Progenitor cell of endocrine pancreas (in vitro differentiated cells): ENCODE results near the gene ZSCAN20. TPM values are rescaled to one million over a fixed set of nuclear protein-coding genes. Genes with fewer than 3 reads are reported as not detected.

Source experiments
- DNase-seq: peaks from one replicate; pipeline ENCODE4 v3.0.0; 2021; ENCODE audit warnings: low spot score; ENCODE audit not compliant: unreplicated experiment
- H3K27ac Mint-ChIP-seq: 2 replicates; pipeline ENCODE4 v1.8.0; 2021; ENCODE audit warnings: mild to moderate bottlenecking, moderate library complexity, mixed read lengths
- H3K27me3 Mint-ChIP-seq: 2 replicates; pipeline ENCODE4 v1.8.0; 2021; ENCODE audit warnings: mixed read lengths
- H3K36me3 Mint-ChIP-seq: 2 replicates; pipeline ENCODE4 v1.8.0; 2022; ENCODE audit warnings: mixed read lengths; ENCODE audit not compliant: insufficient read depth
- H3K4me1 Mint-ChIP-seq: 2 replicates; pipeline ENCODE4 v1.8.0; 2021; ENCODE audit warnings: low read depth, mixed read lengths
- H3K4me3 Mint-ChIP-seq: 2 replicates; pipeline ENCODE4 v1.8.0; 2021; ENCODE audit warnings: low read depth, mild to moderate bottlenecking, moderate library complexity, mixed read lengths
- H3K9me3 Mint-ChIP-seq: 2 replicates; pipeline ENCODE4 v1.8.0; 2021; ENCODE audit warnings: low read depth, mixed read lengths
- total RNA-seq: library from RNA; stranded (reverse); gene quantifications from 2 replicates; pipeline ENCODE4 v1.2.1, GENCODE V29; 2021
- TF ChIP-seq, protein P1 (sequence below): fragments of 200-600 bp; sonication (generic); IDR thresholded peaks from one replicate; pipeline ENCODE4 v1.5.0; 2021; ENCODE audit warnings: antibody characterized with exemption, mild to moderate bottlenecking; ENCODE audit not compliant: unreplicated experiment

The ZSCAN20 gene
- total RNA-seq, 1 donor from 2014 or later, result 10.5 TPM

DNA sequence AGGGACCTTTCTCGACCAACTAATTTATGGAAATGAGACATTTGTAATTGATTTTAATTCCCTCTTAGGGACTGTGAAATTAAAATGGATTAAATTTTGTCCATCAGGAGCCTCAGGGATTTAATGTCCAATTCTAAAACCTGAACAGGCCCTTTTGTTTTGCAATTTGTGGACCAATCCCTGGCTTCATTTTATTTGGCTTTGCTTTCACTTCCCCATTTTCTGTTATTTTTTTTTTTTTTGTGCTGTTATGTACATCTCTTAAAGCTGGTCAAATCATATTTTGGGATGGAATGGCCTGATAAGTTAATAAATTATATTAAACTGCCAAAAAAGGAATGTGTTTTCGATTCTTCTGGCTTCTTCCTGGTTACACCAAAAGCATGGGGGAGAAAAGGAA, 28.9 kb downstream of the ZSCAN20 start:
- Mint-ChIP-seq H3K9me3 (peaks cover 11% of the 10 kb centered on the region), H3K4me1 (no peaks in the 10 kb centered on the region), H3K4me3 (no peak overlapping the region), H3K27ac (no peak overlapping the region), H3K27me3 (no peaks in the 10 kb centered on the region), H3K36me3 (peaks cover 21% of the 10 kb centered on the region)
- DNase-seq, result no peak
- TF ChIP-seq, protein P1, sequence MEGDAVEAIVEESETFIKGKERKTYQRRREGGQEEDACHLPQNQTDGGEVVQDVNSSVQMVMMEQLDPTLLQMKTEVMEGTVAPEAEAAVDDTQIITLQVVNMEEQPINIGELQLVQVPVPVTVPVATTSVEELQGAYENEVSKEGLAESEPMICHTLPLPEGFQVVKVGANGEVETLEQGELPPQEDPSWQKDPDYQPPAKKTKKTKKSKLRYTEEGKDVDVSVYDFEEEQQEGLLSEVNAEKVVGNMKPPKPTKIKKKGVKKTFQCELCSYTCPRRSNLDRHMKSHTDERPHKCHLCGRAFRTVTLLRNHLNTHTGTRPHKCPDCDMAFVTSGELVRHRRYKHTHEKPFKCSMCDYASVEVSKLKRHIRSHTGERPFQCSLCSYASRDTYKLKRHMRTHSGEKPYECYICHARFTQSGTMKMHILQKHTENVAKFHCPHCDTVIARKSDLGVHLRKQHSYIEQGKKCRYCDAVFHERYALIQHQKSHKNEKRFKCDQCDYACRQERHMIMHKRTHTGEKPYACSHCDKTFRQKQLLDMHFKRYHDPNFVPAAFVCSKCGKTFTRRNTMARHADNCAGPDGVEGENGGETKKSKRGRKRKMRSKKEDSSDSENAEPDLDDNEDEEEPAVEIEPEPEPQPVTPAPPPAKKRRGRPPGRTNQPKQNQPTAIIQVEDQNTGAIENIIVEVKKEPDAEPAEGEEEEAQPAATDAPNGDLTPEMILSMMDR, result no peak

DNA sequence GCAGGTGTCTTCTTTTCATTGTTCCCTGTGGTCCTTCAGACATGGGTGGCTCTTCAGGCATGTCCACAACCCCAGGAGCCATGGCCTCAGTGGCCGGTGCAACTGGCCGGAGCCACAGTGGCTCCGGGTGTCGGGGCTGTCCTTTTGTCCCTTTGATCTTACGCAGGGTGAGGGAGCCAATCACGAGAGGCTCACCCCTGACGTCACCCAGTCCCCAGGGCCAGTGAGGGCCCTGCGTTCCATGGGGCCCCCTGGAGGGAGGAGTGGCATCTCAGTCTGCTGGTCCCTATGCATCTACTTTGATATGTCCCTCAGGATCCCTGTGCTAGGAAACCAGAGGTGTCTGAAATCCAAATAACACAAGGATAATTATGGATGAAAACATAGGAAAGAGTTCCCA, 29.3 kb downstream of the ZSCAN20 start:
- TF ChIP-seq, protein P1, result no peak
- Mint-ChIP-seq H3K4me3 (no peak overlapping the region), H3K27me3 (no peaks in the 10 kb centered on the region), H3K27ac (no peak overlapping the region), H3K4me1 (no peaks in the 10 kb centered on the region), H3K9me3 (peaks cover 9% of the 10 kb centered on the region), H3K36me3 (peaks cover 16% of the 10 kb centered on the region)
- no peak for DNase-seq

DNA sequence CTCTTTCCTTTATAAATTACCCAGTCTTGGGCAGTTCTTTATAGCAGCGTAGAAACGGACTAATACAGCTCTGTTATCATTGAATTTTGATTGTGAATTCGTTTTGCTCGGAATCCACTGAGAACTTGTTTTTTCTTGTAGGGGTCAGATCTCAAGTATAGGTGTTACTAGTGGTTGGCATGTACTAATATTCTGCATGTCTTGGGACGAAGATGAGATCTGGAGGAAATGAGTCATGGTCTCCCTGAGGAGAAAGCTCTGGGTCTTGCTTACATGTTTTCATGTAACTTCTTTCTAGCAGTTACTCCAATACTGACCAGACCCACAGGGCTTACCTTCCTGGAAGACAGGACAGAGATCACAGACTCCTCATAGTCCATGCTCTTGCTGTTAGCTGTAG, 30.3 kb downstream of the ZSCAN20 start:
- no peaks in the 10 kb centered on the region for H3K27me3 Mint-ChIP-seq
- no peak overlapping the region for H3K4me3 Mint-ChIP-seq
- TF ChIP-seq, protein P1, result no peak
- H3K4me1 Mint-ChIP-seq, result no peaks in the 10 kb centered on the region
- no peak for DNase-seq
- no peak overlapping the region for H3K27ac Mint-ChIP-seq
- H3K9me3 Mint-ChIP-seq, result peaks cover 4% of the 10 kb centered on the region
- H3K36me3 Mint-ChIP-seq, result peaks cover 9% of the 10 kb centered on the region

DNA sequence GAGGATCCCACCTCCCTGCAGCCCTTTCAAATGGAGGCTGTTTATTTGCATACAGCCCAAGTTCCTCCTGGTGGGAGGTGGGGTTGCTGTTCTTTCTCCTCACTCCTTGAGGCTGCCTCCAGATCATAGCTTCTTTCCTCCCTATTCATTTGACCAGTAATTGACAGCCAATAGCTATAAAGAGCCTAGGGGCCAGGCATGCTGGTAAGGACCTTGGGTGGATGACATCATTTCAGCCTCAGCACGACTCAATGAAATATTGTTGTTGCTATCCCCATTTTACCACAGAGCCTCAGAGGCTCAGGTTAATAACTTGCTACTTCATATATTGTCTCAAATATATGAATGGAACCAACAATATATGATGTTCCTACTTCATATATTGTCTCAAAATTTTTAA, 31.1 kb downstream of the ZSCAN20 start:
- H3K27ac Mint-ChIP-seq, result no peak overlapping the region
- no peaks in the 10 kb centered on the region for H3K4me1 Mint-ChIP-seq
- no peak for DNase-seq
- TF ChIP-seq, protein P1, result no peak
- no peak overlapping the region for H3K4me3 Mint-ChIP-seq
- H3K36me3 Mint-ChIP-seq, result peaks cover 4% of the 10 kb centered on the region
- H3K9me3 Mint-ChIP-seq, result peaks cover 7% of the 10 kb centered on the region
- H3K27me3 Mint-ChIP-seq, result no peaks in the 10 kb centered on the region

DNA sequence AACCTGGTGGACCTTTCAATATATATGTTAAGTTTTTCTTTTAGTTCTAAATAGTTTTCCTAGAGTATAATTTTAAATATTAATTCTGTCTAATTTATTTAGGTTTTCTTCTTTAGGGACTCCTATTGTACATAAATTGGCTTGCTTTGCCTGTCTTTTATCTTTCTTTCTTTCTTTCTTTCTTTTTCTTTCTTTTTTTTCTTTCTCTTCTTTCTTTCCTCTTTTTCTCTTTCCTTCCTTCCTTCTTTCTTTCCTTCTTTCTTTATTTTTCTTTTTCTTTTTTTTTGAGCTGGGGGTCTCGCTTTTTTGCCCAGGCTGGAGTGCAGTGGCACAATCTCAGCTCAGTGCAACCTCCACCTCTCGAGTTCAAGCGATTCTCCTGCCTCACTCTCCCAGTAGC, 35.2 kb downstream of the ZSCAN20 start:
- H3K27ac Mint-ChIP-seq, result no peak overlapping the region
- H3K9me3 Mint-ChIP-seq, result peaks cover 10% of the 10 kb centered on the region
- H3K36me3 Mint-ChIP-seq, result no peaks in the 10 kb centered on the region
- TF ChIP-seq, protein P1, result no peak
- no peak for DNase-seq
- no peak overlapping the region for H3K4me3 Mint-ChIP-seq
- no peaks in the 10 kb centered on the region for H3K4me1 Mint-ChIP-seq
- H3K27me3 Mint-ChIP-seq, result no peaks in the 10 kb centered on the region
